Measurements from ENCODE around the gene URB2.
"Not testable (repeated sequence)": the region's sequence is repeated elsewhere in the genome, so short reads cannot be mapped to it uniquely, and the experiment has no call there.

GRCh38 chr1:229622641-229623120 is 3.4 kb upstream of the URB2 start:
- not testable (repeated sequence) for TF ChIP-seq SP1 (IDR thresholded peaks at IDR 0.05); ELF4 (IDR thresholded peaks at IDR 0.05); HDGF (IDR thresholded peaks at IDR 0.05; ENCODE audit: borderline replicate concordance); LEF1 (IDR thresholded peaks at IDR 0.05; ENCODE audit: borderline replicate concordance); ARNT (IDR thresholded peaks at IDR 0.05); SUZ12 (IDR thresholded peaks at IDR 0.05)

All from HEK293T (cell line).